ENCODE measurements around the gene HEATR1.
"Not testable (repeated sequence)": the region's sequence is repeated elsewhere in the genome, so short reads cannot be mapped to it uniquely, and the experiment has no call there.

The HEATR1 gene

GRCh38 chr1:236603991-236604904 is at the start of gene HEATR1:
Gene HEATR1, minus strand, starts transcription at chr1:236604516. Its CDS starts 421 bp downstream, at chr1:236604095.
- peak; percentile 92 for DNase-seq (ENCODE audit: low spot score)
- FAIRE-seq, result peak; percentile 27

- no peak for FAIRE-seq
- DNase-seq (ENCODE audit: low spot score), result no peak
These were observed 40.8 kb upstream of the HEATR1 start for GRCh38 chr1:236645016-236645680.

- no peak for FAIRE-seq
These were observed 38.4 kb upstream of the HEATR1 start for GRCh38 chr1:236642763-236643162.

GRCh38 chr1:236639686-236640085 is 35.4 kb upstream of the HEATR1 start:
- FAIRE-seq (no peak), DNase-seq (ENCODE audit: low spot score) (no peak)

More at GRCh38 chr1:236642763-236643162, 38.4 kb upstream of the HEATR1 start:
- DNase-seq (ENCODE audit: low spot score), result no peak

GRCh38 chr1:236638945-236639344 is 34.6 kb upstream of the HEATR1 start:
- FAIRE-seq (no peak), DNase-seq (ENCODE audit: low spot score) (no peak)

GRCh38 chr1:236636017-236636416 is 31.7 kb upstream of the HEATR1 start:
- FAIRE-seq (no peak), DNase-seq (ENCODE audit: low spot score) (no peak)

GRCh38 chr1:236627727-236628408 is 23.6 kb upstream of the HEATR1 start:
- no peak for DNase-seq (ENCODE audit: low spot score)
- FAIRE-seq, result no peak

GRCh38 chr1:236623371-236624166 is 19.3 kb upstream of the HEATR1 start:
- no peak for DNase-seq (ENCODE audit: low spot score)
- no peak for FAIRE-seq

- DNase-seq (ENCODE audit: low spot score) (no peak), FAIRE-seq (no peak)
These were observed 18.1 kb upstream of the HEATR1 start for GRCh38 chr1:236622407-236622806.

GRCh38 chr1:236619398-236619797 is 15.1 kb upstream of the HEATR1 start:
- FAIRE-seq, result no peak
- no peak for DNase-seq (ENCODE audit: low spot score)

- FAIRE-seq, result no peak
- no peak for DNase-seq (ENCODE audit: low spot score)
These were observed 14.2 kb upstream of the HEATR1 start for GRCh38 chr1:236618507-236618906.

GRCh38 chr1:236615399-236616148 is 11.3 kb upstream of the HEATR1 start:
- no peak for DNase-seq (ENCODE audit: low spot score)
- FAIRE-seq, result no peak

GRCh38 chr1:236612349-236612748 is 8.0 kb upstream of the HEATR1 start:
- FAIRE-seq (no peak), DNase-seq (ENCODE audit: low spot score) (no peak)

- DNase-seq (ENCODE audit: low spot score), result peak; percentile 60
- FAIRE-seq, result no peak
These were observed 4.8 kb upstream of the HEATR1 start for GRCh38 chr1:236608930-236609726.

- DNase-seq (ENCODE audit: low spot score); FAIRE-seq: not testable (repeated sequence)
These were observed 3.3 kb upstream of the HEATR1 start for GRCh38 chr1:236607597-236607996.

- FAIRE-seq, result no peak
These were observed 840 bp upstream of the HEATR1 start for GRCh38 chr1:236604905-236605806.

GRCh38 chr1:236602171-236602570 is 2.1 kb downstream of the HEATR1 start:
- FAIRE-seq (no peak), DNase-seq (ENCODE audit: low spot score) (no peak)

More at GRCh38 chr1:236604905-236605806, 840 bp upstream of the HEATR1 start:
- no peak for DNase-seq (ENCODE audit: low spot score)

- FAIRE-seq, result no peak
- no peak for DNase-seq (ENCODE audit: low spot score)
These were observed 13.7 kb downstream of the HEATR1 start for GRCh38 chr1:236590553-236591150.
